Measurements from ENCODE around the gene SH3BGRL2.

- no peak for TF ChIP-seq PRDM15 (CRISPR knock-in tag; IDR thresholded peaks at IDR 0.05)
- TF ChIP-seq JUN (CRISPR knock-in tag; IDR thresholded peaks at IDR 0.05): no peak
Measured at GRCh38 chr6:79708095-79708791, 77.1 kb downstream of the SH3BGRL2 start.
